ENCODE measurements around the gene UCHL1. TPM values are rescaled to one million over a fixed set of nuclear protein-coding genes. Genes with fewer than 3 reads are reported as not detected.
A peak's percentile ranks its signal among the peaks of the same experiment; 100 is the strongest.
"Not testable (repeated sequence)": the region's sequence is repeated elsewhere in the genome, so short reads cannot be mapped to it uniquely, and the experiment has no call there.

UCHL1 gene
- total and polyA plus RNA-seq, 3 experiments from 2014 or later: 0.75 to 0.83 TPM; not detected in 1

GRCh38 chr4:41299486-41299885 is 42.8 kb downstream of the UCHL1 start:
- Mint-ChIP-seq H3K27me3 (peaks cover 7 to 11% of the 10 kb centered on the region in 2 donors), H3K4me1 (no peaks in the 10 kb centered on the region), H3K27ac (no peak overlapping the region), H3K4me3 (no peak overlapping the region), H3K9me3 (peaks cover 4 to 11% (median 7%) of the 10 kb centered on the region in 5 donors), H3K36me3 (no peaks in the 10 kb centered on the region)
- Histone ChIP-seq H3K4me1 (ENCODE audit: insufficient read depth, low read length) (no peaks in the 10 kb centered on the region), H3K9me3 (ENCODE audit: low read length) (no peaks in the 10 kb centered on the region), H3K27ac (ENCODE audit: low read depth, low read length) (no peak overlapping the region), H3K27me3 (ENCODE audit: insufficient read depth, low read length, poor library complexity, severe bottlenecking) (no peaks in the 10 kb centered on the region), H3K36me3 (ENCODE audit: insufficient read depth, low read length) (no peaks in the 10 kb centered on the region), H3K4me3 (ENCODE audit: low read length) (no peak overlapping the region)
- POLR2A ChIA-PET: no interaction called here
- no peak for DNase-seq
- CTCF ChIA-PET: interaction anchor here (1.8 kb wide), 1 partner anchor 9 kb away, joined by 4 read pairs; no protein-coding TSS in a partner anchor

- DNase-seq: no peak
- no peaks in the 10 kb centered on the region for H3K36me3 Mint-ChIP-seq
- H3K4me3 Mint-ChIP-seq: no peak overlapping the region
- Histone ChIP-seq H3K27me3 (ENCODE audit: insufficient read depth, low read length, poor library complexity, severe bottlenecking) (no peaks in the 10 kb centered on the region), H3K9me3 (ENCODE audit: low read length) (no peaks in the 10 kb centered on the region), H3K4me1 (ENCODE audit: insufficient read depth, low read length) (no peaks in the 10 kb centered on the region), H3K36me3 (ENCODE audit: insufficient read depth, low read length) (no peaks in the 10 kb centered on the region), H3K27ac (ENCODE audit: low read depth, low read length) (no peak overlapping the region), H3K4me3 (ENCODE audit: low read length) (no peak overlapping the region)
- H3K27ac Mint-ChIP-seq: no peak overlapping the region
- peaks cover 12 to 17% of the 10 kb centered on the region in 2 donors for H3K27me3 Mint-ChIP-seq
- H3K4me1 Mint-ChIP-seq: no peaks in the 10 kb centered on the region
- ChIA-PET POLR2A (no interaction called here), CTCF (no interaction called here)
- peaks cover 0 to 5% (median 2%) of the 10 kb centered on the region in 5 donors for H3K9me3 Mint-ChIP-seq
These were observed 44.4 kb downstream of the UCHL1 start for GRCh38 chr4:41301137-41301536.

- no peaks in the 10 kb centered on the region for H3K9me3 ChIP-seq (ENCODE audit: low read length)
- Mint-ChIP-seq H3K27ac (no peak overlapping the region), H3K4me1 (no peaks in the 10 kb centered on the region), H3K4me3 (no peak overlapping the region), H3K9me3 (peaks cover 0 to 5% (median 2%) of the 10 kb centered on the region in 5 donors), H3K27me3 (peaks cover 12 to 29% of the 10 kb centered on the region in 2 donors), H3K36me3 (no peaks in the 10 kb centered on the region)
- H3K4me3 ChIP-seq (ENCODE audit: low read length): no peak overlapping the region
- POLR2A ChIA-PET: no interaction called here
- no peak overlapping the region for H3K27ac ChIP-seq (ENCODE audit: low read depth, low read length)
- CTCF ChIA-PET: no interaction called here
- H3K27me3 ChIP-seq (ENCODE audit: insufficient read depth, low read length, poor library complexity, severe bottlenecking): no peaks in the 10 kb centered on the region
- no peaks in the 10 kb centered on the region for H3K36me3 ChIP-seq (ENCODE audit: insufficient read depth, low read length)
- DNase-seq: no peak
- H3K4me1 ChIP-seq (ENCODE audit: insufficient read depth, low read length): no peaks in the 10 kb centered on the region
These were observed 46.8 kb downstream of the UCHL1 start for GRCh38 chr4:41303372-41304118.

GRCh38 chr4:41304221-41304620 is 47.5 kb downstream of the UCHL1 start:
- ChIA-PET CTCF (no interaction called here), POLR2A (no interaction called here)
- Mint-ChIP-seq H3K9me3 (peaks cover 0 to 5% (median 0%) of the 10 kb centered on the region in 5 donors), H3K36me3 (no peaks in the 10 kb centered on the region), H3K27ac (no peak overlapping the region), H3K27me3 (peaks cover 12 to 29% of the 10 kb centered on the region in 2 donors), H3K4me1 (no peaks in the 10 kb centered on the region), H3K4me3 (no peak overlapping the region)
- DNase-seq: no peak
- Histone ChIP-seq H3K27me3 (ENCODE audit: insufficient read depth, low read length, poor library complexity, severe bottlenecking) (no peaks in the 10 kb centered on the region), H3K36me3 (ENCODE audit: insufficient read depth, low read length) (no peaks in the 10 kb centered on the region), H3K4me1 (ENCODE audit: insufficient read depth, low read length) (no peaks in the 10 kb centered on the region), H3K27ac (ENCODE audit: low read depth, low read length) (no peak overlapping the region), H3K9me3 (ENCODE audit: low read length) (no peaks in the 10 kb centered on the region), H3K4me3 (ENCODE audit: low read length) (no peak overlapping the region)

DNA sequence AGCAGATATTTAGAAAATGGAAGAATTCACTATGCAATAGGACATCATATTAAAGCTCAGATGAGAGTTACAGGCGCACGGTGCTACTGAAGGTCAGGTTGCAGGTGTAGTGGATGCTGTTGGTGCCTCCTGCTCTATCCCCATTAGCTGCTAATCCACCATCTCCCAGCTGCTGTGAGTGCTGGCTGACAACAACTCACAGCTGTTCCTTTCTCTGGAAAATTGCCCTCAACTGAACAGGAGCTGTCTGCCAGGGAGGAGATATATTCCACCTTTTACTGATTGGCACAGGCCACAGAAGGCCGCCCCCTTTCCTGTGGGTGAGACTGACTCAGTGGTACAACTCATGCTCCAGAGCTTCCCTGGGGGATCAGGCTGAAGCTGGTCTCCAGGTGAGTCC is 48.7 kb downstream of the UCHL1 start:
- H3K27me3 ChIP-seq (ENCODE audit: insufficient read depth, low read length, poor library complexity, severe bottlenecking): no peaks in the 10 kb centered on the region
- peaks cover 12 to 31% of the 10 kb centered on the region in 2 donors for H3K27me3 Mint-ChIP-seq
- H3K9me3 Mint-ChIP-seq: peaks cover 0 to 5% (median 0%) of the 10 kb centered on the region in 5 donors
- H3K4me1 Mint-ChIP-seq: no peaks in the 10 kb centered on the region
- H3K36me3 ChIP-seq (ENCODE audit: insufficient read depth, low read length): no peaks in the 10 kb centered on the region
- H3K9me3 ChIP-seq (ENCODE audit: low read length): no peaks in the 10 kb centered on the region
- H3K36me3 Mint-ChIP-seq: no peaks in the 10 kb centered on the region
- H3K4me1 ChIP-seq (ENCODE audit: insufficient read depth, low read length): no peaks in the 10 kb centered on the region
- no peak for DNase-seq
- POLR2A ChIA-PET: no interaction called here
- H3K27ac ChIP-seq (ENCODE audit: low read depth, low read length): no peak overlapping the region
- H3K27ac Mint-ChIP-seq: peak overlapping the region in 1 of 8 donors; percentile 7
- H3K4me3 Mint-ChIP-seq: no peak overlapping the region
- no peak overlapping the region for H3K4me3 ChIP-seq (ENCODE audit: low read length)
- CTCF ChIA-PET: interaction anchor here (0.9 to 1.3 kb wide), 2 partner anchors 21 to 24 kb away, joined by 3 read pairs; no protein-coding TSS in a partner anchor

GRCh38 chr4:41307638-41308037 is 50.9 kb downstream of the UCHL1 start:
- ChIA-PET POLR2A (no interaction called here), CTCF (interaction anchor here (1.3 kb wide), 1 partner anchor 8 kb away, joined by 4 read pairs; no protein-coding TSS in a partner anchor)
- no peaks in the 10 kb centered on the region for H3K27me3 ChIP-seq (ENCODE audit: insufficient read depth, low read length, poor library complexity, severe bottlenecking)
- Mint-ChIP-seq H3K4me1 (no peaks in the 10 kb centered on the region), H3K27me3 (peaks cover 9 to 34% of the 10 kb centered on the region in 2 donors), H3K4me3 (no peak overlapping the region), H3K9me3 (peaks cover 0 to 2% (median 0%) of the 10 kb centered on the region in 5 donors), H3K27ac (no peak overlapping the region), H3K36me3 (no peaks in the 10 kb centered on the region)
- H3K9me3 ChIP-seq (ENCODE audit: low read length): no peaks in the 10 kb centered on the region
- H3K4me1 ChIP-seq (ENCODE audit: insufficient read depth, low read length): no peaks in the 10 kb centered on the region
- no peak overlapping the region for H3K4me3 ChIP-seq (ENCODE audit: low read length)
- H3K27ac ChIP-seq (ENCODE audit: low read depth, low read length): no peak overlapping the region
- no peak for DNase-seq
- H3K36me3 ChIP-seq (ENCODE audit: insufficient read depth, low read length): no peaks in the 10 kb centered on the region

DNA sequence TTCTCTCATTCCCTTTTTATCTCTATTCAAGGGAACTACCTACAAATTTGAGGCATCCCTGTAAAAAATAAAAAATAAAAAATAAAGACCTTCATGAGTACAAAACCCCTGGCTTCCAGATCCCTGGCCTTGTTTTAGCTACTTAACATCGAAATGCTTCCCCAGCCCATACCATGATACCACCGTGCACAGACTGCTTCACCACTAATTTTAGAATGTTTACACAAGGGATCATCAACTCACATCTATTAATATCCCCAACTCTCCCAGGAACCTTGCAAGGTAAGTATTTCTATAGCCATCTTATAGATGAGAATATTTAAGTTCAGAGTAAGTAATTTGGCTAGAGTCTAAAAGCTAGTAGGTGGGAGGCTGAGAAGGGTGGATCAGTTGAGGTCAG is 51.7 kb downstream of the UCHL1 start:
- Mint-ChIP-seq H3K4me1 (no peaks in the 10 kb centered on the region), H3K27ac (no peak overlapping the region), H3K36me3 (no peaks in the 10 kb centered on the region), H3K27me3 (peaks cover 10 to 33% of the 10 kb centered on the region in 2 donors), H3K4me3 (no peak overlapping the region), H3K9me3 (peaks cover 0 to 3% (median 0%) of the 10 kb centered on the region in 5 donors)
- no peaks in the 10 kb centered on the region for H3K9me3 ChIP-seq (ENCODE audit: low read length)
- no peaks in the 10 kb centered on the region for H3K27me3 ChIP-seq (ENCODE audit: insufficient read depth, low read length, poor library complexity, severe bottlenecking)
- no peaks in the 10 kb centered on the region for H3K36me3 ChIP-seq (ENCODE audit: insufficient read depth, low read length)
- DNase-seq: no peak
- POLR2A ChIA-PET: no interaction called here
- H3K4me3 ChIP-seq (ENCODE audit: low read length): no peak overlapping the region
- no peaks in the 10 kb centered on the region for H3K4me1 ChIP-seq (ENCODE audit: insufficient read depth, low read length)
- H3K27ac ChIP-seq (ENCODE audit: low read depth, low read length): no peak overlapping the region
- CTCF ChIA-PET: interaction anchor here (1.3 kb wide), 1 partner anchor 9 kb away, joined by 4 read pairs; no protein-coding TSS in a partner anchor

DNA sequence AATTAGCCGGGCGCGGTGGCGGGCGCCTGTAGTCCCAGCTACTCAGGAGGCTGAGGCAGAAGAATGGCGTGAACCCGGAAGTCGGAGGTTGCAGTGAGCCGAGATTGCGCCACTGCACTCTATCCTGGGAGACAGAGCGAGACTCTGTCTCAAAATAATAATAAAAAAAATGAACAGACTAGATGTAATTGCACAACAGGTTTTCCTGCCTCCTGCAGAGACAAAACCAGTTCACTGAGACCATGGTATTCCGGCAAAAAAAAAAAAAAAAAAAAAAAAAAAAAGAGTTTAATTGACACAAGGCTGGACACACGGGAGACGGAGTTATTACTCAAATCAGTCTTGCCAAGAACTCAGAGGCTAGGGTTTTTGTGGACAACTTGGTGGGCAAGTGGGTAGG is 58.7 kb downstream of the UCHL1 start:
- CTCF ChIA-PET; H3K27me3 ChIP-seq (ENCODE audit: insufficient read depth, low read length, poor library complexity, severe bottlenecking); H3K36me3 ChIP-seq (ENCODE audit: insufficient read depth, low read length); H3K4me3 Mint-ChIP-seq; H3K4me1 ChIP-seq (ENCODE audit: insufficient read depth, low read length); H3K9me3 Mint-ChIP-seq; H3K4me3 ChIP-seq (ENCODE audit: low read length); DNase-seq; H3K27ac Mint-ChIP-seq; H3K27me3 Mint-ChIP-seq; H3K9me3 ChIP-seq (ENCODE audit: low read length); H3K4me1 Mint-ChIP-seq; POLR2A ChIA-PET; H3K36me3 Mint-ChIP-seq; H3K27ac ChIP-seq (ENCODE audit: low read depth, low read length): not testable (repeated sequence)
